Suprapubic skin (tissue), 4 donors: ENCODE results near the gene SGCB. TPM values are rescaled to one million over a fixed set of nuclear protein-coding genes. Genes with fewer than 3 reads are reported as not detected.

ENCODE experiments used
- DNase-seq, 2 donors: peaks; one replicate each; pipeline ENCODE4 v3.0.0-alpha.2; 2019; ENCODE audit warnings: low spot score in 2 of 2
- H3K27ac ChIP-seq: fragments of 200-600 bp; sonication (generic); one replicate; pipeline ENCODE4 v1.5.1; 2019
- H3K27me3 ChIP-seq: fragments of 200-600 bp; sonication (generic); one replicate; pipeline ENCODE4 v1.5.1; 2019
- H3K36me3 ChIP-seq: fragments of 200-600 bp; sonication (generic); one replicate; pipeline ENCODE4 v1.5.1; 2019
- H3K4me1 ChIP-seq: fragments of 200-600 bp; sonication (generic); one replicate; pipeline ENCODE4 v1.5.1; 2019
- H3K4me3 ChIP-seq: fragments of 200-600 bp; sonication (generic); one replicate; pipeline ENCODE4 v1.5.1; 2019; ENCODE audit warnings: mild to moderate bottlenecking
- H3K9me3 ChIP-seq: fragments of 200-600 bp; sonication (generic); one replicate; pipeline ENCODE4 v1.5.1; 2019
- EP300 ChIP-seq: sonication (generic); formaldehyde crosslinking; IDR thresholded peaks from one replicate; pipeline ENCODE4 v1.6.1; 2017; ENCODE audit warnings: antibody characterized with exemption
- POLR2A ChIP-seq, 2 donors: fragments of 450-650 bp; IDR thresholded peaks; one replicate each; pipeline ENCODE4 v1.6.1; 2017; ENCODE audit warnings: antibody characterized with exemption in 2 of 2, mild to moderate bottlenecking in 2 of 2, moderate library complexity in 2 of 2
- POLR2AphosphoS5 ChIP-seq, 3 donors: sonication (generic); formaldehyde crosslinking; IDR thresholded peaks; one replicate each; pipeline ENCODE4 v1.6.1; 2017; ENCODE audit warnings: antibody characterized with exemption in 3 of 3
- WGBS: methylation state at CpG from one replicate; pipeline ENCODE4 v1.1.5; 2018; 5-methylcytosine and 5-hydroxymethylcytosine counted together
- total RNA-seq, 4 donors: library from RNA; depleted of rRNA; stranded (reverse); fragments of >200 nt; gene quantifications; one replicate each; pipeline ENCODE4 v1.1.0, GENCODE V29; 2016
- TF ChIP-seq, protein P1 (sequence below), 2 donors: fragments of 200-600 bp in 1 of 2; fragments of 450-650 bp in 1 of 2; sonication (generic) in 1 of 2; IDR thresholded peaks; one replicate each; pipeline ENCODE4 v1.5.1; 2016 to 2019; ENCODE audit warnings: antibody characterized with exemption in 2 of 2, mild to moderate bottlenecking in 1 of 2, moderate library complexity in 1 of 2

Gene SGCB
- total RNA-seq, 4 donors from 2014 or later, result 7.0 to 8.9 (median 7.5) TPM

DNA sequence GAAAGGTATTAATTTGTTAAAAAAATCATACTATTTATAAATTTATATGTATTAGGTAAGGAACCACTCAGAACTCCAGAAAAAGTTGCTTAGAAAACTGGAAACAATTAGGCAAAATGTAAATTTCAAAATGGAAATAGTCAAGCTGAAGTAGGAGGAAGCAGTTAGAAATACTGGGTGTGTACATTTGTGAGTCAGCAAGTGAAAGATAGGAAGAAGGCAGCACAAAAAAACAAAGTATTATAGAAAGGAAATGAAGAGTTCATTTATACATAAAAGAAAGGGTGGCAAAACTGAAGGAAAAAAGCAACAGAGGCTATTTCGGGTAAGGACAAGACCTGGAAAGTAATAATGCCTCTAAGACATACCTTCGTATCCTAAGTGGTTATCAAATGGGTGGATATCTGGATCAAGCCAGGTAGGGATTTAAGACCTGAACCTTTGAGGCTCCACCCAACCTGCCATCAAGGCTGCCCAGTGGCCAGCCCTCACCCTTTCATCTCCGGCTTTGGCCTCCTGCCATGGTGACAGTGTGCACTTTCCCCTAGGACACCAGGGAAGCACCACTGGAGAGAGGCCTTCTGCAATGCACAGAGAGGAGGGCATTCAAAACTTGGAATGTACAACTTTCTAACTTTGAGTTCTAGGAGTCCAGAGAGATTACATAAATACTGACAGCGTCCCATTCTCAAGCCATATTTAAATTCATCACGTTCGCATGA lies 18.0 kb downstream of the SGCB start, which contains the start of gene LRRC66:
Gene LRRC66, minus strand, starts transcription at position 428 of the 722 bp plus-strand sequence. CDS start 2,750 bp downstream, outside the sequence.
- Histone ChIP-seq H3K4me3 (no peak within 1 kb of the TSS), H3K9me3 (no peaks in the 10 kb centered on the region), H3K27ac (no peak within 1 kb of the TSS), H3K27me3 (no peaks in the 10 kb centered on the region), H3K36me3 (peaks cover 16% of the 10 kb centered on the region), H3K4me1 (no peaks in the 10 kb centered on the region)
- DNase-seq, result no peak
- WGBS, result 88% methylated on average over 6 of the region's 6 CpGs
- TF ChIP-seq EP300 (no peak), POLR2AphosphoS5 (IDR thresholded peaks at IDR 0.05) (no peak)
- TF ChIP-seq, protein P1, sequence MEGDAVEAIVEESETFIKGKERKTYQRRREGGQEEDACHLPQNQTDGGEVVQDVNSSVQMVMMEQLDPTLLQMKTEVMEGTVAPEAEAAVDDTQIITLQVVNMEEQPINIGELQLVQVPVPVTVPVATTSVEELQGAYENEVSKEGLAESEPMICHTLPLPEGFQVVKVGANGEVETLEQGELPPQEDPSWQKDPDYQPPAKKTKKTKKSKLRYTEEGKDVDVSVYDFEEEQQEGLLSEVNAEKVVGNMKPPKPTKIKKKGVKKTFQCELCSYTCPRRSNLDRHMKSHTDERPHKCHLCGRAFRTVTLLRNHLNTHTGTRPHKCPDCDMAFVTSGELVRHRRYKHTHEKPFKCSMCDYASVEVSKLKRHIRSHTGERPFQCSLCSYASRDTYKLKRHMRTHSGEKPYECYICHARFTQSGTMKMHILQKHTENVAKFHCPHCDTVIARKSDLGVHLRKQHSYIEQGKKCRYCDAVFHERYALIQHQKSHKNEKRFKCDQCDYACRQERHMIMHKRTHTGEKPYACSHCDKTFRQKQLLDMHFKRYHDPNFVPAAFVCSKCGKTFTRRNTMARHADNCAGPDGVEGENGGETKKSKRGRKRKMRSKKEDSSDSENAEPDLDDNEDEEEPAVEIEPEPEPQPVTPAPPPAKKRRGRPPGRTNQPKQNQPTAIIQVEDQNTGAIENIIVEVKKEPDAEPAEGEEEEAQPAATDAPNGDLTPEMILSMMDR (IDR thresholded peaks at IDR 0.05), result no peak

DNA sequence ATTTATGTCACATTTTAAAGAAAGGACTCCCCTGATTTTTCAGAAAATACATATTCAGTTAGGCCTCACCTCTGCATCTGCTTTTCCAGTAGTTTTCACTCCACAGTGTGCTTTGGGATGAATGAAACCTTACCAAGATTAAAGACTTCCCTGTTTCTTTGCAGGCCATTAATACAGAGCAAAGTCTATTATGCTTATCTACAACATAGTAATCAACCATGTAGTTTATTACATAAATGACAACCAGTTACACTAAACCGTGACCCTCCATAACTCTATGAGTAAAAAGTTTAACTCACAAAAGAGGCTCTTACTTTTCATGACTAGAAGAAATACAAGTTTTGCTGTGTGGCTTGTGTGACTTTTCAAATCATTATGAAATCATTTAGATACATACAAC lies 20.3 kb downstream of the SGCB start:
- H3K27ac ChIP-seq, result no peak overlapping the region
- no peaks in the 10 kb centered on the region for H3K4me1 ChIP-seq
- TF ChIP-seq EP300 (no peak), POLR2AphosphoS5 (IDR thresholded peaks at IDR 0.05) (no peak), POLR2A (IDR thresholded peaks at IDR 0.05) (no peak)
- TF ChIP-seq, protein P1 (IDR thresholded peaks at IDR 0.05), result no peak
- 40% methylated on average over 1 of the region's 1 CpG for WGBS
- no peak overlapping the region for H3K4me3 ChIP-seq
- H3K36me3 ChIP-seq, result peaks cover 4% of the 10 kb centered on the region
- no peak for DNase-seq
- no peaks in the 10 kb centered on the region for H3K9me3 ChIP-seq
- no peaks in the 10 kb centered on the region for H3K27me3 ChIP-seq

DNA sequence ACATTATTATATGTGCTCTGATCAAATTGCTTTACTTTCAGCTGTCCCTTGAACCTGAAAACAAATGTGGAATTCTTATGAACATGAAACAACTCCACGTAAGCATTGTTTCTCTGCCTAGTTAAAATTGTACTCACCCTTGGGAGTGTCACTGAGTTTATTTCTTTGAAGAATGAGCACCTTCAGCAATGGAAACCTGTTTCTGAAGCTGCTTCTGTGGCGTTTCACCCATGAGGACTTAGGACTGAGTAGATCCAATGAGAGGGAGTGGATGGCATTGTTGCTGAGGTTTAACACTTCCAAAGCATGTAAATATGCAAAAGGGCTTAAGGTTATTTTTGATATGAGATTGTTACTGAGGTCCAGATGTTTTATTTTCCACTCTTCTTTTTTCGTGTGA lies 21.1 kb downstream of the SGCB start:
- 88% methylated on average over 3 of the region's 3 CpGs for WGBS
- H3K9me3 ChIP-seq, result no peaks in the 10 kb centered on the region
- TF ChIP-seq, protein P1 (IDR thresholded peaks at IDR 0.05), result no peak
- TF ChIP-seq EP300 (no peak), POLR2A (IDR thresholded peaks at IDR 0.05) (no peak), POLR2AphosphoS5 (IDR thresholded peaks at IDR 0.05) (no peak)
- no peaks in the 10 kb centered on the region for H3K4me1 ChIP-seq
- no peak overlapping the region for H3K27ac ChIP-seq
- H3K27me3 ChIP-seq, result no peaks in the 10 kb centered on the region
- no peak overlapping the region for H3K4me3 ChIP-seq
- no peaks in the 10 kb centered on the region for H3K36me3 ChIP-seq
- no peak for DNase-seq

DNA sequence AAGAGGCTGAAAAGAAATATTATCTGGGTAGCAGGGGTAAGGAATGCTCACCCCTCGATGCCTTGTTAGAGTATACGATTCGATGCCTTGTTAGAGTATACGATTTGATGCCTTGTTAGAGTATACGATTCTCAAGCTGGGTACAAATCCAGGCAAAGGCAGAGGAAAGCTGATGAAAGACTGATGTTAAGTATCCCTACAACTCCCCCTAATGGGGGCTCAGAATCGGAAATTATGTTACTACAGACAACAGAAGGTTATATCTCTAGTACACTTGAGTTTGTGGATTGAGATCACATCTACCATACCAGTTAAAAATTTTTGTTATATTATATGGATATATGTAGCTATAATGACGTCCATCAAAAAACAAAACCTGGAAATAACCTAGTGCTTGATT lies 22.7 kb downstream of the SGCB start:
- 78% methylated on average over 7 of the region's 7 CpGs for WGBS
- no peak overlapping the region for H3K27ac ChIP-seq
- no peak overlapping the region for H3K4me3 ChIP-seq
- H3K36me3 ChIP-seq, result no peaks in the 10 kb centered on the region
- no peak for DNase-seq
- H3K4me1 ChIP-seq, result no peaks in the 10 kb centered on the region
- H3K9me3 ChIP-seq, result no peaks in the 10 kb centered on the region
- TF ChIP-seq, protein P1 (IDR thresholded peaks at IDR 0.05), result no peak
- TF ChIP-seq EP300 (no peak), POLR2AphosphoS5 (IDR thresholded peaks at IDR 0.05) (no peak), POLR2A (IDR thresholded peaks at IDR 0.05) (no peak)
- no peaks in the 10 kb centered on the region for H3K27me3 ChIP-seq

DNA sequence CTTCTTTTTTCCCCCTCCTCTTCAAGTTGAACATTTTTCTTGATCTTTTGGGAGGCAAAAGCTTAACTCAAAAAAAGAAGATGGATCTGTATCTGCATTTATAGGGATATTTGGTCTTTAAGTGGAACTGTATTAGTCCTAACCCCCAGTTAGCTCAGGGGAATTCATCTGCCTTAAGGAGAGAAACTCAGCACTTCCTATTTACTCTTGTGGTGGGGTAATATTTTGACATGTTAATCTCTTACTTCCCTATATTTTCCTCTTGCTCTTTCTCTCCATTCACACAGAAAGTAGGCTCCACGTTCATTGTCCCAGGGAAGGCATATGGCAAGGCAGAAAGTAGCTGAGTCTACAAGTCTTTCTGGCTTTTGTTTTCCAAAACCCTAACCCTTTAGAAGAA lies 23.2 kb downstream of the SGCB start:
- H3K4me3 ChIP-seq, result no peak overlapping the region
- TF ChIP-seq POLR2AphosphoS5 (IDR thresholded peaks at IDR 0.05) (no peak), POLR2A (IDR thresholded peaks at IDR 0.05) (no peak), EP300 (no peak)
- TF ChIP-seq, protein P1 (IDR thresholded peaks at IDR 0.05), result no peak
- no peaks in the 10 kb centered on the region for H3K9me3 ChIP-seq
- DNase-seq, result no peak
- H3K36me3 ChIP-seq, result no peaks in the 10 kb centered on the region
- H3K27ac ChIP-seq, result no peak overlapping the region
- no peaks in the 10 kb centered on the region for H3K4me1 ChIP-seq
- H3K27me3 ChIP-seq, result no peaks in the 10 kb centered on the region
- WGBS, result 64% methylated on average over 1 of the region's 1 CpG
